LHCN-M2 (cell line): ENCODE measurements around the gene LSR. TPM values are rescaled to one million over a fixed set of nuclear protein-coding genes. Genes with fewer than 3 reads are reported as not detected.

Source experiments
- DNase-seq: peaks from one replicate; pipeline ENCODE4 v3.0.0-alpha.2; 2012; ENCODE audit warnings: low read depth
- polyA plus RNA-seq: library from polyadenylated mRNA; unstranded; fragments of >200 nt; gene quantifications from one replicate; pipeline ENCODE4 v1.2.1, GENCODE V29; 2012; ENCODE audit warnings: missing spikeins
- total RNA-seq: library from RNA; depleted of rRNA; stranded (reverse); fragments of >200 nt; gene quantifications from 2 replicates; pipeline ENCODE4 v1.2.3, GENCODE V29; 2014; rRNA removed

Gene LSR
- total RNA-seq = 1.7 and 2.6 TPM in 2 replicates
- polyA plus RNA-seq = 3.5 TPM

DNA sequence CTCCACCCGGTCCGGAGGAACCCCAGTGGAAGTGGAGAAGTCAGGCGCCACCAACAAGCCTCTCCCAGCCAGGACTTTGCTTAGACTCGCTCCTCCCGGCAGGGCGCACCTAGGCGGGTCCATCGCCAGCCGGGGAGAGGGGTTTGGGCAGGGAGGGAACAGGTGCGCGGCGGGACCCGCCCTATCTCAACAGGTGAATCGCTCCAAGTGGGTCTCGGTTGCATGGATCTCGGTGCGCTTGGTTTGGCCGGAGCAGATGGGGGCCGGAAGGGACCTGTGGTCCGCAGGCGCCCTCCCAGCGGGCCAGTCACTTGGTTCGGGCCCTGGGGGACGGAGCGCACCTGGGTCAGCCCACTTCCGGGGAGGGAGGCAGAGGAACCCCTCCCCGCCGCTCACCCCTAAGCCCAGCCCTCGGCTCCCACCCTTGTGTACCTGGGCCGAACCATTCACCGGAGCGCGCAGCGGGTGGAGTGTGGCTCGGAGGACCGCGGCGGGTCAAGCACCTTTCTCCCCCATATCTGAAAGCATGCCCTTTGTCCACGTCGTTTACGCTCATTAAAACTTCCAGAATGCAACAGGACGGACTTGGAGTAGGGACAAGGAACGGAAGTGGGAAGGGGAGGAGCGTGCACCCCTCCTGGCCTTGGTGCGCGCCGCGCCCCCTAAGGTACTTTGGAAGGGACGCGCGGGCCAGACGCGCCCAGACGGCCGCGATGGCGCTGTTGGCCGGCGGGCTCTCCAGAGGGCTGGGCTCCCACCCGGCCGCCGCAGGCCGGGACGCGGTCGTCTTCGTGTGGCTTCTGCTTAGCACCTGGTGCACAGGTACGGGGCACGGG, at the start of gene LSR:
TSS of gene LSR (plus strand) at position 693 of the 836 bp plus-strand sequence. CDS start at position 714, 21 bp downstream.
- no peak for DNase-seq

DNA sequence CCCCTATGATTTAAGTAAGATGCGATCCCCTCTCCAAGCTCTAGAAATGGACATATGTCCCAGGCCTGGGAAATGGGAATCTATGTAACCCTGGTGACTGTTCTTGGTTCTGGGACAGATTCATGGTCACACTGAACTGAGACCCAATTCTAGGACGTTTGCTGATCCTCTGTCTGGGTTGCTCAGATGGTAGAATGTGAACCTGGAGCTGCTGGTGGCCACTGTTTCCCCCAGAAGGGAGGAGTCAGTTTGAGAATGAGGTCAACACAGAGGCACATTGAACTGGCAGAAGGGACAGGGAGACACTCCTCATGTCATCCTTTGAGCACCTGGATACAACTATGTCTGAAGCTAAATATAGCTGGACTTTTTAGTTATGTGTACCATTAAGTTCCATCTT, 49.3 kb upstream of the LSR start:
- no peak for DNase-seq

- DNase-seq = no peak
These were observed 45.8 kb upstream of the LSR start for GRCh38 chr19:35202722-35203688.

DNA sequence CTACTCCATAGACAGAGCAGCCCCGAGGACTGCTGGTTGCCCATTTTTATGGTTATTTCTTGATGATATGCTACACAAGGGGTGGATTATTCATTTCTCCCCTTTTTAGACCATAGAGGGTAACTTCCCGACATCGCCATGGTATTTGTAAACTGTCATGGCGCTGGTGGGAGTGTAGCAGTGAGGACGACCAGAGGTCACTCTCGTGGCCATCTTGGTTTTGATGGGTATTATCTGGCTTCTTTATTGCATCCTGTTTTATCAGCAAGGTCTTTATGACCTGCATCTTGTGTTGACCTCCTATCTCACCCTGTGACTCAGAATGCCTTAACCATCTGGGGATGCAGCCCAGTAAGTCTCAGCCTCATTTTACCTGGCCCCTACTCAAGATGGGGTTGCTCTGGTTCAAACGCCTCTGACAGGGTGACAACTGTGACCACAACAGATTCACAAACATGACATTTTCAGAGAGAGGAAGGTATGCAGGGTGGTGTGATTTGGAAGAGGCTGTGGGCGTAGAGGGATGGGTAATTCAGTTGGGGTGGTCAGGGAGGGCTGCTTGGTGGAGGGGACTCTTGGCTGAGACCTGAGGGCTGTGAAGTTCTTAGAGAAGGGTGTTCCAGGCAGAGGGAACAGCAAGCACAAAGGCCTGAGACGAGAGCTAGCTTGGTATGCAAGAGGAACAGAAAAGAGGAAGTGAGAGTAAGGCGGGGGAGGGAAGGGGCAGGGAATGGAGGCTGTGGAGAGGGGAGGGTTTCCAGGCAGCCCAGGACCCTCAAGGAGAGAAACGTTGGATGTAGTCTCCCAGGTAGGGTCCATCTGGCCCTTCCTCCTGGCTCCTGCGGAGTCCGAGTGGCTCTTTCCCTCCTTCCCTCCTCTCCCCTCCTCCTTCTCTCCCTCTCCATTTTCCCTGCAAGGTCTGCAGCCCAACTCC, 43.7 kb upstream of the LSR start:
- no peak for DNase-seq

DNA sequence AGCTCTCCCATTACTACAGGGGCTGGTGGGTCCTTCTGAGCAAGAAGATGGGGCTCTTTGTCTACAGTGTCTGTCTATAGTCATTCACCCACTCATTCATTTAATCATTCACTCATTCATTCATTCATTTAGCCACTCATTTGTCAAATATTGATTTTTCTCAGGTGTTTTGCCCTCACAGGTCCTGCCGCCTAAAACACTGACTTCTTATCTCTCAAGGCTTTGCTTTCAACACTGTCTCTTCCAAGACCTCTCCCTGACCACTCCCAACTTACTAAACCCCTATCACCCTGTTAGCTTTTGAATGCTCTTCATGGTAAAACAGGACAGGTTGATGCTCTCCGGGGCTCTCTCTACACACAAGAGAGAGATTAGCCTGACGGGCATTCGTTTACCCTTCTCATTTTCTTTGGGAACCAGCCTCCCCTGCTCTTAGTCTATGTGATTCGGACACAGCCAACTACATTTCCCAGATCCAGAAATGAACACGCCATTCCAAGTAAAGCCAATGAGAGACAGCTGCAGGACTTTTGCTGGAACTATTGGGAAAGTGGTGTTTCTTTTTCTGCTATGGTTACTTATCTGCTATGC, 43.0 kb upstream of the LSR start:
- no peak for DNase-seq

- DNase-seq = no peak
These were observed 42.4 kb upstream of the LSR start for GRCh38 chr19:35206379-35206778.

- no peak for DNase-seq
These were observed 41.9 kb upstream of the LSR start for GRCh38 chr19:35206855-35207254.

DNA sequence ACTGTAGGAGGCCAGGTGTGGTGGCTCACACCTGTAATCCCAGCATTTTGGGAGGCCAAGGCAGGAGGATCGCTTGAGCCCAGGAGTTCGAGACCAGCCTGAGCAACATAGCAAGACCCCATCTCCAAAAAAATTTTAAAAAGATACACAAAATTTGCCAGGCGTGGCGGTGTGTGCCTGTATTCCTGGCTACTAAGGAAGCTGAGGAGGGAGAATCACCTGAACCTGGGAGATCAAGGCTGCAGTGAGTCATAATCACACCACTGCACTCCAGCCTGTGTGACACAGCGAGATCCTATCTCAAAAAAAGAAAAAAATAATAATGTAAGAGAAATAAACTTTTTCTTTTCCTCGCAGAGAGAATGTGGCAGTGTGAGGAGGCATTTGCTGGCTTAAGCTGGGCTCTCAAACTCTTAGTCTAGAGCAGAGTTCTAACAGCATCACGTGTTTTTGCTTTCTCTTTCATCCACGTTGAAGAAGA, 41.4 kb upstream of the LSR start:
- DNase-seq = no peak

- DNase-seq = no peak
These were observed 40.7 kb upstream of the LSR start for GRCh38 chr19:35208121-35208520.

DNA sequence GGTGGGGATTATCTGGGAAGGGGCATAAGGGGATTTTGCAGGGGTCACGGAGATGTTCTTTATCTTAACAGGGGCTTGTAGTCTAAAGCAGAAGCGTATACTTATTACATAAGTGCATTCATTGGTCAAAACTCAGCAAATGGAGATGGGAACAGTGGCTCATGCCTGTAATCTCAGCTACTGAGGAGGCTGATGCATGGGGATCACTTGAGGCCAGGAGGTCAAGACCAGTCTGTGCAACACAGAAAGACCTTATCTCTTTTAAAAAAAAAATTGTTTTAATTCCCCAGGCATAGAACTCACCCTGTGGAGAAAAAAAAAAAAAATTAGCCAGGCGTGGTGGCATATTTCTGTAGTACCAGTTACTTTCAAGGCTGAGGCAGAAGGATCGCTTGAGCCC, 39.2 kb upstream of the LSR start:
- DNase-seq = no peak

GRCh38 chr19:35211545-35212230, 37.1 kb upstream of the LSR start:
- no peak for DNase-seq

GRCh38 chr19:35212241-35212640, 36.6 kb upstream of the LSR start:
- no peak for DNase-seq

- DNase-seq = peak; percentile 87
These were observed 34.9 kb upstream of the LSR start for GRCh38 chr19:35213663-35214632.

DNA sequence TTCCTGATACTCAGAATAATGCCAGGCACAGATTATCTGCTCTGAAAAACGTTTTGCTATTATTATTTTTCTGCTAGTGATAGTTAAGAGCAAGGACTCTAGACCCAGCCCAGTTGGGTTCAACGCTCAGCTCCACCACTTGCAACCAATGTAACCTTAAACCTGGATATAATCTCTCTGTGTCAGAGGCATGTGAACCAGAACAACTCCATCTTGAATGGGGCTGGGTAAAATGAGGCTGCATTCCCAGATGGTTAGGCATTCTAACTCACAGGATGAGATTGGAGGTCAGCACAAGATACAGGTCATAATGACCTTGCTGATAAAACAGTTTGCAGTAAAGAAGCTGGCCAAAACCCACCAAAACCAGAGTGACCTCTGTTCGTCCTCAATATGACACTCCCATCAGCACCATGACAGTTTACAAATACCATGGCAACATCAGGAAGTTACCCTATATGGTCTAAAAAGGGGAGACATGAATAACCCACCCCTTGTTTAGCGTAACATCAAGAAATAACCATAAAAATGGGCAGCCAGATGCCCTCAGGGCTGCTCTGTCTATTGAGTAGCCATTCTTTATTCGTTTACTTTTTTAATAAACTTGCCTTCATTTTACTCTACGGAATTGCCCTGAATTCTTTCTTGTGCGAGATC, 33.9 kb upstream of the LSR start:
- DNase-seq = no peak

GRCh38 chr19:35216016-35216832, 32.6 kb upstream of the LSR start:
- peak; percentile 10 for DNase-seq

- no peak for DNase-seq
These were observed 31.8 kb upstream of the LSR start for GRCh38 chr19:35216833-35217648.

DNA sequence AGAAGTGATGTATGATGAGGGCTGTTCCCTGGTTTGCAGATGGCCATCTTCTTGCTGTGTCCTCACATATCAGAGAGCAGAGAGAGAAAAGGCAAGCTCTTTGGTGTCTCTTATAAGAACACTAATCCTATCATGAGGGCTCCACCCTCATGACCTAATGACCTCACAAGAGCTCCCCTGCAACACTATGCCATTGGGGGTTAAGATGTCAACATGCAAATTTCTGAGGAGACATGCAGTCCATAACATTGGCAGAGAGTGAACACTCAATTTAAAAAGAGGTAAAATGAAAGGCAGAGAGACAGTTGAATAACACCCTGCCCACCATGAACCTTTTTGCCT, 31.2 kb upstream of the LSR start:
- DNase-seq = no peak
